Left kidney (tissue), 2 donors: ENCODE measurements around the gene NKTR. TPM values are rescaled to one million over a fixed set of nuclear protein-coding genes. Genes with fewer than 3 reads are reported as not detected.
A peak's percentile ranks its signal among the peaks of the same experiment; 100 is the strongest.
"Not testable (repeated sequence)": the region's sequence is repeated elsewhere in the genome, so short reads cannot be mapped to it uniquely, and the experiment has no call there.

Source experiments
- DNase-seq: peaks from one replicate; pipeline ENCODE4 v3.0.0-alpha.2; 2013
- polyA plus RNA-seq: library from polyadenylated mRNA; unstranded; fragments of 120-200 nt; gene quantifications from one replicate; pipeline ENCODE4 v1.2.1, GENCODE V29; 2013; ENCODE audit not compliant: insufficient read length

NKTR gene
- polyA plus RNA-seq, 1 donor, result 220 TPM

GRCh38 chr3:42591811-42592210 lies 8.7 kb upstream of the NKTR start:
- no peak for DNase-seq

- DNase-seq, result no peak
These were observed 6.9 kb upstream of the NKTR start for GRCh38 chr3:42593635-42594034.

- no peak for DNase-seq
These were observed 4.8 kb upstream of the NKTR start for GRCh38 chr3:42595682-42596081.

- DNase-seq, result not testable (repeated sequence)
These were observed 3.4 kb upstream of the NKTR start for GRCh38 chr3:42597098-42597497.

GRCh38 chr3:42600958-42601675 lies 631 bp downstream of the NKTR start:
- DNase-seq, result peak; percentile 53

GRCh38 chr3:42601896-42602581 lies 1.6 kb downstream of the NKTR start:
- no peak for DNase-seq

GRCh38 chr3:42602961-42603360 lies 2.5 kb downstream of the NKTR start:
- no peak for DNase-seq

GRCh38 chr3:42605546-42606173 lies 5.2 kb downstream of the NKTR start:
- DNase-seq, result no peak

GRCh38 chr3:42608581-42608980 lies 8.1 kb downstream of the NKTR start:
- DNase-seq, result no peak

GRCh38 chr3:42610976-42611375 lies 10.5 kb downstream of the NKTR start:
- DNase-seq, result no peak

- DNase-seq, result no peak
These were observed 11.7 kb downstream of the NKTR start for GRCh38 chr3:42612217-42612616.

- DNase-seq, result no peak
These were observed 12.4 kb downstream of the NKTR start for GRCh38 chr3:42612928-42613327.

GRCh38 chr3:42613462-42613861 lies 13.0 kb downstream of the NKTR start:
- DNase-seq, result no peak

GRCh38 chr3:42631620-42632019 lies 31.1 kb downstream of the NKTR start:
- no peak for DNase-seq

GRCh38 chr3:42632146-42632545 lies 31.7 kb downstream of the NKTR start:
- DNase-seq, result no peak

- no peak for DNase-seq
These were observed 33.1 kb downstream of the NKTR start for GRCh38 chr3:42633544-42633943.

- no peak for DNase-seq
These were observed 34.6 kb downstream of the NKTR start for GRCh38 chr3:42635111-42635510.

GRCh38 chr3:42637001-42637400 lies 36.5 kb downstream of the NKTR start:
- no peak for DNase-seq

- no peak for DNase-seq
These were observed 37.9 kb downstream of the NKTR start for GRCh38 chr3:42638339-42638842.

- DNase-seq, result no peak
These were observed 38.7 kb downstream of the NKTR start for GRCh38 chr3:42639192-42639591.

- DNase-seq, result no peak
These were observed 39.6 kb downstream of the NKTR start for GRCh38 chr3:42640129-42640528.

- DNase-seq, result no peak
These were observed 40.4 kb downstream of the NKTR start for GRCh38 chr3:42640771-42641370.
